Thoracic aorta (tissue), 2 donors: ENCODE results near the gene KRT79. TPM values are rescaled to one million over a fixed set of nuclear protein-coding genes. Genes with fewer than 3 reads are reported as not detected.

Experiments
- ATAC-seq: fragments of 150-250 bp; one replicate; pipeline ENCODE4 v1.8.0; 2017; ENCODE audit warnings: low read depth; ENCODE audit not compliant: insufficient number of reproducible peaks, low FRiP score
- DNase-seq: peaks from one replicate; pipeline ENCODE4 v3.0.0-alpha.2; 2020; ENCODE audit warnings: low spot score
- H3K27ac ChIP-seq, 2 donors: fragments of 200-600 bp; sonication (generic); 1 replicate in 1 of 2; 2 replicates in 1 of 2; pipeline ENCODE4 v1.5.1; 2016; ENCODE audit warnings: mild to moderate bottlenecking in 2 of 2, moderate library complexity in 2 of 2
- H3K27me3 ChIP-seq: fragments of 200-600 bp; sonication (generic); replicated peaks from 2 replicates; pipeline ENCODE4 v1.6.0; 2016; ENCODE audit warnings: mild to moderate bottlenecking; ENCODE audit not compliant: insufficient read depth
- H3K36me3 ChIP-seq: fragments of 200-600 bp; sonication (generic); one replicate; pipeline ENCODE4 v1.5.1; 2016
- H3K4me1 ChIP-seq, 2 donors: fragments of 200-600 bp; sonication (generic); 1 replicate in 1 of 2; 2 replicates in 1 of 2; pipeline versions ENCODE4 v1.5.1 to v1.6.0; 2016; ENCODE audit warnings: low read depth in 2 of 2, mild to moderate bottlenecking in 1 of 2; ENCODE audit not compliant: control insufficient read depth in 1 of 2
- H3K4me3 ChIP-seq: fragments of 200-600 bp; sonication (generic); 2 replicates; pipeline ENCODE4 v1.5.1; 2016; ENCODE audit warnings: mild to moderate bottlenecking
- H3K9me3 ChIP-seq: fragments of 200-600 bp; sonication (generic); 2 replicates; pipeline ENCODE4 v1.5.1; 2016
- total RNA-seq, 2 donors: library from RNA; depleted of rRNA; stranded (reverse); fragments of >200 nt; gene quantifications; one replicate each; pipeline versions ENCODE4 v1.1.0 to v1.2.3, GENCODE V29; 2016
- TF ChIP-seq, protein P1 (sequence below): fragments of 200-600 bp; sonication (generic); IDR thresholded peaks from one replicate; pipeline ENCODE4 v1.5.1; 2019; ENCODE audit warnings: antibody characterized with exemption

The KRT79 gene
- total RNA-seq, 2 donors from 2014 or later: not detected

DNA sequence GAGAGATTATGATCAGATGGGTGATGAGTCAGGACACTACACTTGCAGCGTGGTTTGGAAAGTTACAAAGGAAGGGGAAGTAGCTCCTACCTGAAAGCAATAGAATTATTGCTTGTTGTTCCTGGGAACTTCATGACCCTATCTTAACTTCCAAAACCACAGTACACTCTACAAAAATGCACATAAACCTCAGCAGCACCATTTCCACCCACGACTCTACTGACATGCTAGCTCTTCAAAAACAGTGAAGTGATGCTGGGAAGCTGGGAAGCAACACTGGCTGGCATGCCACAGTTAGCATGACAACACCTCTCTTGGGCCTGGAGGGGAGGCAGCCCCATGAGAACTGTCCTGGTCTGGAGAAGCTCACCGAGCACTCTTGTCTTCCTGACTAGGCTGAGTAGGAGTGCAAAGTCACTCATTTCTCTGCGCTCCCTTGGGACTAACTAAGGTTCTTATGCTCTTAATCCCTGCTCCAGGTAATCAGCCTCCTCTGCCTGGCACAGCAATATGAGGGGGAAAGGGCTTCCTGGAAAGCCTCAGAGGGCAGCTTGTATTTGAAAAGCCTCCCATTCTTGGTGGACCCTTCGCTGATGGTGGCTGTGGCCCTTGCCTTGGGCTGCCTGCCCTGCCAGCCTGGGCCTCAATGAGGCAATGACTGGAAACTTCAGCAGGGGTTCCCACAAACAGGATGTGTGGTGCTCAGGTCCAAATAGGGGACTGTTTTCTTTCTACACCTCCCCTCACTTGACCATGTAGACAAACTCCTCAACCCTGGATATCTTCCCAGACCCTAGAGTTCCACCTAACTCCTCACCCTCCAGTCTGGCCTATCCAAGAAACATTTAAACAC lies 39.4 kb downstream of the KRT79 start:
- H3K4me3 ChIP-seq: no peak overlapping the region
- TF ChIP-seq, protein P1, sequence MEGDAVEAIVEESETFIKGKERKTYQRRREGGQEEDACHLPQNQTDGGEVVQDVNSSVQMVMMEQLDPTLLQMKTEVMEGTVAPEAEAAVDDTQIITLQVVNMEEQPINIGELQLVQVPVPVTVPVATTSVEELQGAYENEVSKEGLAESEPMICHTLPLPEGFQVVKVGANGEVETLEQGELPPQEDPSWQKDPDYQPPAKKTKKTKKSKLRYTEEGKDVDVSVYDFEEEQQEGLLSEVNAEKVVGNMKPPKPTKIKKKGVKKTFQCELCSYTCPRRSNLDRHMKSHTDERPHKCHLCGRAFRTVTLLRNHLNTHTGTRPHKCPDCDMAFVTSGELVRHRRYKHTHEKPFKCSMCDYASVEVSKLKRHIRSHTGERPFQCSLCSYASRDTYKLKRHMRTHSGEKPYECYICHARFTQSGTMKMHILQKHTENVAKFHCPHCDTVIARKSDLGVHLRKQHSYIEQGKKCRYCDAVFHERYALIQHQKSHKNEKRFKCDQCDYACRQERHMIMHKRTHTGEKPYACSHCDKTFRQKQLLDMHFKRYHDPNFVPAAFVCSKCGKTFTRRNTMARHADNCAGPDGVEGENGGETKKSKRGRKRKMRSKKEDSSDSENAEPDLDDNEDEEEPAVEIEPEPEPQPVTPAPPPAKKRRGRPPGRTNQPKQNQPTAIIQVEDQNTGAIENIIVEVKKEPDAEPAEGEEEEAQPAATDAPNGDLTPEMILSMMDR: no peak
- H3K4me1 ChIP-seq: no peaks in the 10 kb centered on the region
- H3K27ac ChIP-seq: no peak overlapping the region
- no peaks in the 10 kb centered on the region for H3K27me3 ChIP-seq
- DNase-seq (no peak), ATAC-seq (no peak)
- H3K9me3 ChIP-seq: no peaks in the 10 kb centered on the region
- no peaks in the 10 kb centered on the region for H3K36me3 ChIP-seq

DNA sequence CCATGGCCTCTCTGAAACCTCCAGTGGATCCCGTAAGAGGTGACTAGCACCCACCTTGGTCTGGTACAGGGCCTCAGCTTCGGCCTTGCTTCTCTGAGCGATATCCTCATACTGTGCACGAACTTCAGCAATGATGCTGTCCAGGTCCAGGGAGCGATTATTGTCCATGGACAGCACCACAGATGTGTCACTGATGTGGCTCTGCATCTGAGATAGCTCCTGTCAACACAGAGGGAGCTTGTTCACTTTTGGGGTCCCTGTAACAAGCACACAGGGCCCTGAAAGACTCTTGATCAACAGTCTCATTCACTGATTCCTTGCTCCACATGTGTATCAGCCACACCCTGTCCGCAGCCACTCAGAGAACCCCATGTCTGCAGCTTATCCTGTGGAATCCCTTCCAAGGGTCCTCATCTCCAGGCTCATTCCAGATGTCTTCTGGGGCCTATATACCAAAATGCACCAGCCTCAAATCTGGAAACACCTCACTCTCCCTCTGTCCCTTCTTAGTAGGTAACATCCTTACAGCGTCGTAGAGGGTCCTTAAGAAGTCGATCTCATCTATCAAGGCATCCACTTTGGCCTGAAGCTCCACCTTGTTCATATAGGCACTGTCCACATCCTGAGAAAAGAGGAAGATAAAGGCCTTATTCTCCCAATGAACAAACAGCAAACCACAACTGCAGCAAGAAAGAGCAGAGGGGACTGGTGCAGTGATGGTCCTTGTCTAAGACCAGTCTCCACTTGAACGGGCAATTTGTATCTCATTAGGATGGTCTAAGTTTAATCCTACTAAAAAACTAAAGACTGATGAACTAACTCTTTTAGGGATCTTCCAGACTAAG lies 41.7 kb downstream of the KRT79 start:
- no peak for DNase-seq
- TF ChIP-seq, protein P1: no peak
- Histone ChIP-seq H3K4me3 (no peak overlapping the region), H3K9me3 (no peaks in the 10 kb centered on the region), H3K27ac (no peak overlapping the region), H3K36me3 (no peaks in the 10 kb centered on the region), H3K4me1 (no peaks in the 10 kb centered on the region), H3K27me3 (no peaks in the 10 kb centered on the region)
- no peak for ATAC-seq

DNA sequence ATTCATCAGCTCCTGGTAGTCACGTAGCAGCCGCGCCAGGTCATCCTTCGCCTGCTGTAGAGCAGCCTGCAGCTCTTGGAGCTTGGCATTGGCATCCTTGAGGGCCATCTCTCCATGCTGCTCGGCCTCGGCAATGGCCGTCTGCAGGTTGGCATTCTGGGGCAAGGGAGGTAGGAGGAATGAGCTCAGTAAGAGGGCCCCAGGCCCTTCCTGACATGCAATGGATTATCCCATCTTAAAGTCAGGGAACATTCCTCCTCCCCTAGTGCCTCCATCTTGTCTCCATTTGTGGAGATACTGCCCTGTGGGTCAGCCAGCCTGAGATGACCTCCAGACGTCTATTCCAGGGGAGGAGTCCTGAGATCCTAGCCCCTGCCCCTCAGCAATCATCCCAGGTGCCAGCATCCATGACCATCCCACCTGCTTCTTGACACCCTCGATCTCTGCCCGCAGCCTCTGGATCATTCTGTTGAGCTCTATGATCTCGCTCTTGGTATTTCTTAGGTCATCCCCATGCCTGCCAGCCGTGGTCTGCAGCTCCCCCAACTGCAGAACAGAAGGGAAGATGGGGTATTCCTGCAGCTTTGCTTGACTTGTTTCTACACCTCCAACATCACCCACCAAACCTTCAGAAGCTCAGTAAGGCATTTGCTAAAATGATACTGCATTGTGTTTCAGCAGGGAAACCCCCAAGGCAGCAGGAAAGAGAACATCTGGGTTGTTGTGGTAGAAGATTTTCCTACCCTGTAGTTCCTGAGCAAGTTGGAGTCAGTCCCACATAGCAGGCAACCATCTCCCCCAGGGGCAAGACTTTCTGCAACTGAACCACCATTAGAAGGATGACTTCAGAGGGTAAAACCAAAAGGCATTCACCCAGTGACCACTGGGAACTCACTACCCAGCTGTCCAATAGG lies 42.6 kb downstream of the KRT79 start:
- TF ChIP-seq, protein P1: no peak
- Histone ChIP-seq H3K36me3 (no peaks in the 10 kb centered on the region), H3K4me3 (no peak overlapping the region), H3K9me3 (no peaks in the 10 kb centered on the region), H3K4me1 (no peaks in the 10 kb centered on the region), H3K27ac (no peak overlapping the region), H3K27me3 (no peaks in the 10 kb centered on the region)
- DNase-seq (no peak), ATAC-seq (no peak)

DNA sequence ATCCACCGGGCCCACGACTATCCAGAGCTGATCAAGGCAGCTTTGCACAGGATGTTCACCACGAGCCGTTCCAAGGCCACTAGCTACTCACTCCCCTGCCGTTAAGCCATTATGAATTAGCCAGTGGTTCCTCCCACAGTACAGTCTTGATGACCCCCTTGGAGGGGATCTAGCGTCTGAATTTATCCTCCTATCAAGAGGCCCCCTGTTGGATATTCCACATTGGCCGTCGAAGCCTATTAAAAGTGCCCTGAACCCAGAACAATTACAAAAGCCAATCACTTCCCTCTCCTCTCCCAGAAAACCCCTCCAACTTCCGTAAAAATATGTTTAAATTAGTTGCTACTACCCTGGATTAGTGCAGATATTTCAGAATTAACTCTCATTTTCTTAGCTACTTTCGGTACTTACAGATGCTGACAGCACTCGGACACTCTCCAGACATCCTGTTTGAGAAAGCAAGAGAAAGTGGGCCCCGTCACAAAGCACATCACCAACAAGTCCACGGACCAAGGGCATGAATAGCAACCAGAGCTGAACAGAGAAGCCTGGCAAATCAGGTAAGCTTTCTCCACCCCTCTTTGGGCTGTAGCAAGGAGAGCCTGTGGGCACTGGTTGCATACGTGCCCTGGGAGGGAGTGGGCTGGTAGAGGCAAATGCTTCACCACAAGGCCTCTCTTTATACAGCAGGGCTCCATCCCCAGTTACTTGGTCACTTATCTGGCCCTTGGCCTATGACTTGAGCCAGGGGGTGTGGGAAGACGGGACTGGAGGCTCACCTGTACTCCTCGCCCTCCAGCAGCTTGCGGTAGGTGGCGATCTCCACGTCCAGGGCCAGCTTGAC lies 43.5 kb downstream of the KRT79 start:
- no peaks in the 10 kb centered on the region for H3K27me3 ChIP-seq
- TF ChIP-seq, protein P1: no peak
- H3K36me3 ChIP-seq: no peaks in the 10 kb centered on the region
- no peaks in the 10 kb centered on the region for H3K4me1 ChIP-seq
- H3K9me3 ChIP-seq: no peaks in the 10 kb centered on the region
- H3K4me3 ChIP-seq: no peak overlapping the region
- no peak for ATAC-seq
- no peak for DNase-seq
- no peak overlapping the region for H3K27ac ChIP-seq
